Kidney capillary endothelial cell (primary cell): Measurements from ENCODE around the gene DENND1A.
A peak's percentile ranks its signal among the peaks of the same experiment; 100 is the strongest.
"Not testable (repeated sequence)": the region's sequence is repeated elsewhere in the genome, so short reads cannot be mapped to it uniquely, and the experiment has no call there.

ENCODE experiments used
- DNase-seq: peaks from one replicate; pipeline ENCODE4 v3.0.0-alpha.2; 2018; ENCODE audit warnings: low spot score

DENND1A gene

GRCh38 chr9:123763910-123764588 lies 165.9 kb downstream of the DENND1A start:
- DNase-seq: no peak

GRCh38 chr9:123761905-123762605 lies 167.9 kb downstream of the DENND1A start:
- no peak for DNase-seq

GRCh38 chr9:123757960-123758359 lies 172.0 kb downstream of the DENND1A start:
- no peak for DNase-seq

- no peak for DNase-seq
Observed at GRCh38 chr9:123757547-123757946, 172.4 kb downstream of the DENND1A start.

- DNase-seq: no peak
Observed at GRCh38 chr9:123756484-123757106, 173.3 kb downstream of the DENND1A start.

- DNase-seq: no peak
Observed at GRCh38 chr9:123753669-123754258, 176.2 kb downstream of the DENND1A start.

GRCh38 chr9:123753016-123753415 lies 176.9 kb downstream of the DENND1A start:
- no peak for DNase-seq

GRCh38 chr9:123749580-123750202 lies 180.2 kb downstream of the DENND1A start:
- no peak for DNase-seq

GRCh38 chr9:123746765-123747164 lies 183.2 kb downstream of the DENND1A start:
- DNase-seq: no peak

- no peak for DNase-seq
Observed at GRCh38 chr9:123745933-123746332, 184.0 kb downstream of the DENND1A start.

- no peak for DNase-seq
Observed at GRCh38 chr9:123745451-123745850, 184.5 kb downstream of the DENND1A start.

GRCh38 chr9:123743737-123744136 lies 186.2 kb downstream of the DENND1A start:
- DNase-seq: no peak

GRCh38 chr9:123742009-123742767 lies 187.7 kb downstream of the DENND1A start:
- DNase-seq: no peak

GRCh38 chr9:123741214-123741613 lies 188.7 kb downstream of the DENND1A start:
- no peak for DNase-seq

- no peak for DNase-seq
Observed at GRCh38 chr9:123739902-123740301, 190.0 kb downstream of the DENND1A start.

GRCh38 chr9:123739387-123739786 lies 190.5 kb downstream of the DENND1A start:
- no peak for DNase-seq

- no peak for DNase-seq
Observed at GRCh38 chr9:123738648-123739047, 191.3 kb downstream of the DENND1A start.

- DNase-seq: peak; percentile 14
Observed at GRCh38 chr9:123735376-123735775, 194.6 kb downstream of the DENND1A start.

GRCh38 chr9:123728571-123728970 lies 201.4 kb downstream of the DENND1A start:
- DNase-seq: not testable (repeated sequence)

- DNase-seq: no peak
Observed at GRCh38 chr9:123727332-123727731, 202.6 kb downstream of the DENND1A start.

GRCh38 chr9:123725389-123725788 lies 204.5 kb downstream of the DENND1A start:
- DNase-seq: no peak
